HG03108 (cell line): Measurements from ENCODE around the gene GLI1.

Experiments
- ATAC-seq: cut with Tn5 transposase; IDR thresholded peaks from one replicate; pipeline ENCODE4 v1.9.1; 2021; ENCODE audit warnings: moderate library complexity; ENCODE audit not compliant: unreplicated experiment

The GLI1 gene

DNA sequence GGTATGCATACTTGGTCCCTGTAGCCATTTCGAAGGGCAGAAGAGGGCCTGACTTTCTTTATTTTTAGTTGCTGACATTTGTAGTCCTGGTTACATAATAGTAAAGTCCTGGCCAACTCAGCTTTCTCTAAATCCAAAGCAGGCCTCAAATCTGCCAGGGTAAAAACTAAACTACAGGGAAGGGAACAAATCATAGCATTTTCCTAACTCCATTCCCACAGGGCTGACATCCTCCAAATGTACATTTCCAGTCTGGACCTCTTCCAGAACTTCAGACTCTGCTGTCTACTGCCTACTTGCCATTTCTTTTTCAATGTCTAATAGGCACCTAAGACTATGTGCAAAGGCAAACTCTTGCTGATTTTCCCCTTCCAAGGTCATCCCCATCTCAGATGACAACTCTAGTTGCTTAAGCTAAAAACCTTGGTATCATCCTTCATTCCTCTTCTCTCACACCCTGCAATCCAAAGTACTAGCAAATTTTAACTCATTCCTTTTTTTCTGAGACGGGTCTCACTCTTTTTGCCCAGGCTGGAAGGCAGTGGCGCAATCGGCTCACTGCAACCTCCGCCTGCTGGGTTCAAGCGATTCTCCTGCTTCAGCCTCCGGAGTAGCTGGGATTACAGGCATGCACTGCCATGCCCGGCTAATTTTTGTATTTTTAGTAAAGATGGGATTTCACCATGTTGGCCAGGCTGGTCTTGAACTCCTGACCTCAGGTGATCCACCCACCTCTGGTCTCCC lies 58.8 kb downstream of the GLI1 start:
- ATAC-seq: no peak

DNA sequence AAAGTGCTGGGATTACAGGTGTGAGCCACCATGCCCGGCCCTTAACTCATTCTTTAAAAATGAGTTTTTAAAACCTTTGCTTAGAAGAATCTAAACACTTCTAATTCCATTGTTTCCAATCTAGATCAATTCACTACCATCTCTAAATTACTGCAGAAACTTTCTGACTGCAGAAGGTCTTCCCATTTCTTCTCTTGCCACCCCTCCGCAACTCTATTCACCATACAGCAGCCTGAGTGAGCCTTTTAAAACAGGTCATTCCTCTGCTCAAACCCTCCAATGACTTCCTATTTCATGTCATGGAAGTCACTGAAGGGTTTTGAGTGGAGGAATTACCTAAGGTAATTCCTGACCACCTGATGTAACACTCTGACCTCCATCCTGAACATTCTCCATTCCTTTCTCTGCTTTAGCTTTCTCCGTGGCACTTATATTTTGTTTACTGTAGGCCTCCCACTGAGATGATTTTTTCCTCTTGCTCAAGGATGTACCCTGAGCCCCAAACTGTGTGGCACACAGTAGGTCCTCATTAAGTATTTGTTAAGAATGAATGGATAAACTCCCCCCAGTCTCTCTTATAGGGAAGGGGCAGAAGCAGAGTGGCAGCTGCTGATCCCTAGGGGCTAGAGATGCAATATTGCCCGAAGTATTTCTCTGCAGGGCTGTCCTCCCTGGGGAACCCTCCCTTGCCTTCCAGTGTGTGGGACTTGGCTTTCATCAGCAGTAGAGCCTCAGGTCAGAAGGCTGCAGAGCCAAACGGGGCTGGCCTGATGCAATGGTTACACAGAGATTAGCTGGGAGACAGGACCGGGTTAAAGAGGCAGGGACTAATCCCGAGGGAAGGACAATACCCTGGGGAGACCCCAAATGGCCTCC lies 59.6 kb downstream of the GLI1 start:
- no peak for ATAC-seq

DNA sequence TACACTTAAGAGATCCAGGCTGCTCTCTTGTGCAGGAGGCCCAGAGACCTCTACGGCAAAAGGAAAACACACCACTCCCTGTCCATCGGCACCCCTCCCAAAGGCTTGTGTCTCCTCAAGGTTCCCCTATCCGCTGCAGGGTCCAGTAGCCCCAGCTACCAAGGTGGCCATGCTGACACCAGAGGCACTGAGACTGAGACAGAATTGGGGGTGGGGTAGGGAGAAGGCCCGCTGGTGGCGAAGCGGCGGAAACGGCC lies 60.1 kb downstream of the GLI1 start:
- ATAC-seq: peak; percentile 1

DNA sequence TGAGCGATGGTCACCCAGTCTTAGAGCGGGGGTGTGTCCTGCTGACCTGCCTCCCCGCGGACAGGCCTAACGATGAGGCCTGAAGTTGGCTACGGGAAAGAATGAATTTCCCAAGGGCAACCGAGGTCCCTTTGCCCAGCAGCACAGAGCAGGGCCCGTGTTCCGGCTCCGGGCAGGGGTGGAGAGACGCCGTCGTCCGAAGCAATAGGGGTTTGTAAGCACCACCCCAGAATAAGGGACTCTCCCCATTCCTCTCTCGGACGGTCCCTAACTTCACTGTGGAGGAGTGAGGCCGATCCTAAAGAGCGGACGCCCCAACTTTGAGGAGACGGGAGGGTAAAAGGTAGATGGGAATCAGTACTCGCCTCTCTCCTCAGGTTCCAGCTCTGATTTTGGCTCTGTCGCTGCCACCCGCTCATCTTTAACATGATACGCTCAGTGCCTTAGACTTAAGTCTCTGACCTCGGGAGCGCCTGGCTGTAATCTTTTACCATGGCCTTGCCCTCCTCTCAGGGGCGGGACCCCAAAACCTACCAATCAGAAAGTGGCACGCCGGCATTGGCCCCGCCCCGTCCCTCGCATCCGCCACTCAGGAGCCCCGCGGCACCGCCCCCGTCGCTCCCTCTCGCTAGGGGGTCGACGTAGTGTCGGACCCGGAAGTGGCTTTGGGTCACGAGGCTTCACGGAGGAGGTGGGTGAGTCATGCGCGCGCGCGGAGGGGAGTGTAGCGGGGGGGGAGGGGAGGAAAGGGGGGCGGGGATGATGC lies 60.7 kb downstream of the GLI1 start, which contains the start of gene DDIT3:
Gene DDIT3, minus strand, starts transcription at position 462 of the 766 bp plus-strand sequence. CDS start 3,108 bp downstream, outside the sequence.
- ATAC-seq: peak; percentile 67

GRCh38 chr12:57521525-57522010 lies 62.0 kb downstream of the GLI1 start:
- no peak for ATAC-seq
